PC-3 (cell line): ENCODE data around the gene NBAS. TPM values are rescaled to one million over a fixed set of nuclear protein-coding genes. Genes with fewer than 3 reads are reported as not detected.

Experiments used
- ATAC-seq: fragments of 200-7000 bp; cut with Tn5 transposase; 2 replicates; pipeline ENCODE4 v1.9.1; 2020; ENCODE audit warnings: mild to moderate bottlenecking, moderate library complexity
- BruUV-seq: library from RNA; stranded (reverse); fragments of 400-500 nt; replicated peaks from 2 replicates; lab custom pipeline; 2021; lab: Mats Ljungman, UMichigan
- CTCF ChIA-PET: fragments of 300-600 bp; sonication (Branson Sonifier 250); formaldehyde crosslinking; loops from one replicate; lab custom pipeline; 2022; ENCODE audit warnings: antibody characterized with exemption; lab: Charles Lee
- POLR2A ChIA-PET: fragments of 300-600 bp; sonication (Branson Sonifier 250); formaldehyde crosslinking; loops from one replicate; lab custom pipeline; 2022; ENCODE audit warnings: antibody characterized with exemption; ENCODE audit not compliant: unreplicated experiment; lab: Charles Lee
- DNase-seq: peaks from one replicate; pipeline ENCODE4 v3.0.0-alpha.2; 2015
- H2AFZ ChIP-seq: fragments of 300-600 bp; sonication (generic); 2 replicates; pipeline ENCODE4 v1.6.0; 2016; ENCODE audit warnings: antibody characterized with exemption, low read length
- H3F3A ChIP-seq: fragments of 300-600 bp; sonication (generic); one replicate; pipeline ENCODE4 v1.6.0; 2017; ENCODE audit warnings: antibody characterized with exemption, low read length, control low read depth, mild to moderate bottlenecking; ENCODE audit not compliant: unreplicated experiment
- H3K27ac ChIP-seq: fragments of 300-600 bp; sonication (generic); 2 replicates; pipeline ENCODE4 v1.5.1; 2016; ENCODE audit warnings: mild to moderate bottlenecking, low read length
- H3K27me3 ChIP-seq: fragments of 300-600 bp; sonication (generic); 2 replicates; pipeline ENCODE4 v1.6.1; 2016; ENCODE audit warnings: low read length, mixed read lengths
- H3K36me3 ChIP-seq: fragments of 300-600 bp; sonication (generic); 2 replicates; pipeline ENCODE4 v1.6.1; 2016; ENCODE audit warnings: low read depth, mixed run types, low read length, mixed read lengths
- H3K4me1 ChIP-seq: fragments of 300-600 bp; sonication (generic); 2 replicates; pipeline ENCODE4 v1.5.1; 2016; ENCODE audit warnings: low read length; ENCODE audit not compliant: insufficient read depth
- H3K4me2 ChIP-seq: fragments of 300-600 bp; sonication (generic); 2 replicates; pipeline ENCODE4 v1.6.0; 2016; ENCODE audit warnings: low read length
- H3K4me3 ChIP-seq: fragments of 300-600 bp; sonication (generic); 2 replicates; pipeline ENCODE4 v1.5.1; 2016; ENCODE audit warnings: mild to moderate bottlenecking, low read length, mixed read lengths
- H3K79me2 ChIP-seq: fragments of 300-600 bp; sonication (generic); 2 replicates; pipeline ENCODE4 v1.6.1; 2017; ENCODE audit warnings: low read length, mixed read lengths
- H3K9ac ChIP-seq: fragments of 300-600 bp; sonication (generic); 2 replicates; pipeline ENCODE4 v1.6.0; 2016; ENCODE audit warnings: mild to moderate bottlenecking, low read length
- H3K9me2 ChIP-seq: fragments of 300-600 bp; sonication (generic); replicated peaks from 2 replicates; pipeline ENCODE4 v1.6.1; 2016; ENCODE audit warnings: mixed run types, low read length, mixed read lengths
- H3K9me3 ChIP-seq: fragments of 300-600 bp; sonication (generic); 2 replicates; pipeline ENCODE4 v1.6.1; 2016; ENCODE audit warnings: low read length, mixed read lengths
- H4K20me1 ChIP-seq: fragments of 300-600 bp; sonication (generic); 2 replicates; pipeline ENCODE4 v1.6.1; 2016; ENCODE audit warnings: low read length, mixed read lengths
- CTCF ChIP-seq: fragments of 300-600 bp; sonication (generic); conservative IDR thresholded peaks from 2 replicates; pipeline ENCODE4 v1.5.1; 2017; ENCODE audit warnings: antibody characterized with exemption, low read depth, mild to moderate bottlenecking, low read length
- EZH2 ChIP-seq: fragments of 300-600 bp; sonication (generic); IDR thresholded peaks from one replicate; pipeline ENCODE4 v1.6.1; 2017; ENCODE audit warnings: antibody characterized with exemption, mild to moderate bottlenecking, low read length; ENCODE audit not compliant: unreplicated experiment
- EZH2phosphoT487 ChIP-seq: fragments of 300-600 bp; sonication (generic); IDR thresholded peaks from 2 replicates; pipeline ENCODE4 v1.6.1; 2018; ENCODE audit warnings: mild to moderate bottlenecking, antibody characterized with exemption, low read length, borderline replicate concordance
- intact Hi-C: fragments of 100-400 bp; cut with micrococcal nuclease; formaldehyde crosslinking; loops from 2 replicates; pipeline ENCODE4 v1.9.0; 2023
- total RNA-seq: library from RNA; depleted of rRNA; stranded (reverse); fragments of >200 nt; gene quantifications from 2 replicates; pipeline ENCODE4 v1.2.3, GENCODE V29; 2014

The NBAS gene
- total RNA-seq, 1 experiment from 2014 or later, result 37.2 TPM

- intact Hi-C loops, result no loop called here
- no peak overlapping the region for H3K4me2 ChIP-seq
- H3K36me3 ChIP-seq, result no peaks in the 10 kb centered on the region
- DNase-seq, result no peak
- no peaks in the 10 kb centered on the region for H3F3A ChIP-seq
- no peak overlapping the region for H2AFZ ChIP-seq
- ATAC-seq, result no peak
- ChIA-PET CTCF (no interaction called here), POLR2A (no interaction called here)
- no peaks in the 10 kb centered on the region for H4K20me1 ChIP-seq
- no peak overlapping the region for H3K9ac ChIP-seq
- no TSS peak for BruUV-seq
- no peaks in the 10 kb centered on the region for H3K9me2 ChIP-seq
- H3K9me3 ChIP-seq, result no peaks in the 10 kb centered on the region
- no peak overlapping the region for H3K4me3 ChIP-seq
- no peaks in the 10 kb centered on the region for H3K27me3 ChIP-seq
- no peaks in the 10 kb centered on the region for H3K79me2 ChIP-seq
- no peaks in the 10 kb centered on the region for H3K4me1 ChIP-seq
- TF ChIP-seq EZH2phosphoT487, result no peak
- TF ChIP-seq CTCF, result no peak
- no peak for TF ChIP-seq EZH2
- H3K27ac ChIP-seq, result no peak overlapping the region
These were observed 267.7 kb downstream of the NBAS start for GRCh38 chr2:15293262-15293937.

GRCh38 chr2:15287447-15288184 lies 273.5 kb downstream of the NBAS start:
- Histone ChIP-seq H3K79me2 (no peaks in the 10 kb centered on the region), H3K9me3 (no peaks in the 10 kb centered on the region), H2AFZ (no peak overlapping the region), H3F3A (no peaks in the 10 kb centered on the region), H3K4me2 (no peak overlapping the region), H3K36me3 (no peaks in the 10 kb centered on the region), H4K20me1 (no peaks in the 10 kb centered on the region), H3K4me3 (no peak overlapping the region), H3K9ac (no peak overlapping the region), H3K9me2 (no peaks in the 10 kb centered on the region), H3K27ac (no peak overlapping the region), H3K27me3 (no peaks in the 10 kb centered on the region), H3K4me1 (no peaks in the 10 kb centered on the region)
- intact Hi-C loops, result no loop called here
- no TSS peak for BruUV-seq
- DNase-seq (no peak), ATAC-seq (no peak)
- ChIA-PET POLR2A (no interaction called here), CTCF (no interaction called here)
- TF ChIP-seq CTCF (no peak), EZH2phosphoT487 (no peak), EZH2 (no peak)

- ChIA-PET POLR2A (no interaction called here), CTCF (interaction anchor here (0.7 kb wide), 1 partner anchor 12 kb away, joined by 7 read pairs; no protein-coding TSS in a partner anchor)
- no peak for DNase-seq
- no peaks in the 10 kb centered on the region for H4K20me1 ChIP-seq
- H2AFZ ChIP-seq, result no peak overlapping the region
- no peaks in the 10 kb centered on the region for H3K9me2 ChIP-seq
- no peak overlapping the region for H3K4me3 ChIP-seq
- BruUV-seq, result no TSS peak
- ATAC-seq, result no peak
- H3K9ac ChIP-seq, result no peak overlapping the region
- no peaks in the 10 kb centered on the region for H3K36me3 ChIP-seq
- no peaks in the 10 kb centered on the region for H3K27me3 ChIP-seq
- H3K79me2 ChIP-seq, result no peaks in the 10 kb centered on the region
- intact Hi-C loops, result no loop called here
- H3F3A ChIP-seq, result no peaks in the 10 kb centered on the region
- no peaks in the 10 kb centered on the region for H3K4me1 ChIP-seq
- H3K4me2 ChIP-seq, result no peak overlapping the region
- TF ChIP-seq CTCF, result no peak
- no peak for TF ChIP-seq EZH2phosphoT487
- TF ChIP-seq EZH2, result no peak
- no peak overlapping the region for H3K27ac ChIP-seq
- H3K9me3 ChIP-seq, result no peaks in the 10 kb centered on the region
These were observed 276.5 kb downstream of the NBAS start for GRCh38 chr2:15284614-15285013.
